ENCODE data around the gene CLIP2.

DNA sequence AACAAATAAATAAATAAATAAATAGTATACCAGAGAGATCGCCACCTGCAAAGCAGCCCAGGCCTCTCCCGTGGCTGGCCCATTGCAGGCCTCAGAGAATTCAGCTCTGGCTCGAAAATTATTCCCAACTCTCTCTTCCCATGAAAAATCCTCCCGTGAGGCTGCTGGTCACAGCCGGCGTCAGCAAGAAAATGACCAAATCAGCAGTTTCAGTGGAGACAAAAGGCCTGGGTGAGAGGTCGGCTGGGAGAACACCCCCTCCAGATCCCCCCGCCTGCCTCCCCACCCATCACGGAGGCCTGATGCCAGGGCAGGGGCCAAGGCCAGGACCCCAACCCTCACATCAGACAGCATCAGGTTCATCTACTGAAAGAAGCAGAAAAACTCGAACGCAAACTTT is 3.1 kb upstream of the CLIP2 start:
- TF ChIP-seq, protein P1, sequence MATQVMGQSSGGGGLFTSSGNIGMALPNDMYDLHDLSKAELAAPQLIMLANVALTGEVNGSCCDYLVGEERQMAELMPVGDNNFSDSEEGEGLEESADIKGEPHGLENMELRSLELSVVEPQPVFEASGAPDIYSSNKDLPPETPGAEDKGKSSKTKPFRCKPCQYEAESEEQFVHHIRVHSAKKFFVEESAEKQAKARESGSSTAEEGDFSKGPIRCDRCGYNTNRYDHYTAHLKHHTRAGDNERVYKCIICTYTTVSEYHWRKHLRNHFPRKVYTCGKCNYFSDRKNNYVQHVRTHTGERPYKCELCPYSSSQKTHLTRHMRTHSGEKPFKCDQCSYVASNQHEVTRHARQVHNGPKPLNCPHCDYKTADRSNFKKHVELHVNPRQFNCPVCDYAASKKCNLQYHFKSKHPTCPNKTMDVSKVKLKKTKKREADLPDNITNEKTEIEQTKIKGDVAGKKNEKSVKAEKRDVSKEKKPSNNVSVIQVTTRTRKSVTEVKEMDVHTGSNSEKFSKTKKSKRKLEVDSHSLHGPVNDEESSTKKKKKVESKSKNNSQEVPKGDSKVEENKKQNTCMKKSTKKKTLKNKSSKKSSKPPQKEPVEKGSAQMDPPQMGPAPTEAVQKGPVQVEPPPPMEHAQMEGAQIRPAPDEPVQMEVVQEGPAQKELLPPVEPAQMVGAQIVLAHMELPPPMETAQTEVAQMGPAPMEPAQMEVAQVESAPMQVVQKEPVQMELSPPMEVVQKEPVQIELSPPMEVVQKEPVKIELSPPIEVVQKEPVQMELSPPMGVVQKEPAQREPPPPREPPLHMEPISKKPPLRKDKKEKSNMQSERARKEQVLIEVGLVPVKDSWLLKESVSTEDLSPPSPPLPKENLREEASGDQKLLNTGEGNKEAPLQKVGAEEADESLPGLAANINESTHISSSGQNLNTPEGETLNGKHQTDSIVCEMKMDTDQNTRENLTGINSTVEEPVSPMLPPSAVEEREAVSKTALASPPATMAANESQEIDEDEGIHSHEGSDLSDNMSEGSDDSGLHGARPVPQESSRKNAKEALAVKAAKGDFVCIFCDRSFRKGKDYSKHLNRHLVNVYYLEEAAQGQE (IDR thresholded peaks at IDR 0.05; ENCODE audit: insufficient read depth in 1 of 2, low read depth in 2 of 2, low read length in 2 of 2): no peak
- TF ChIP-seq TAF1 (IDR thresholded peaks at IDR 0.05; ENCODE audit: borderline replicate concordance, insufficient read depth, low read length): no peak
- no peak for TF ChIP-seq POLR2AphosphoS5 (IDR thresholded peaks at IDR 0.05; ENCODE audit: low read depth, low read length)
